ENCODE data around the gene BST1.

BST1 gene

DNA sequence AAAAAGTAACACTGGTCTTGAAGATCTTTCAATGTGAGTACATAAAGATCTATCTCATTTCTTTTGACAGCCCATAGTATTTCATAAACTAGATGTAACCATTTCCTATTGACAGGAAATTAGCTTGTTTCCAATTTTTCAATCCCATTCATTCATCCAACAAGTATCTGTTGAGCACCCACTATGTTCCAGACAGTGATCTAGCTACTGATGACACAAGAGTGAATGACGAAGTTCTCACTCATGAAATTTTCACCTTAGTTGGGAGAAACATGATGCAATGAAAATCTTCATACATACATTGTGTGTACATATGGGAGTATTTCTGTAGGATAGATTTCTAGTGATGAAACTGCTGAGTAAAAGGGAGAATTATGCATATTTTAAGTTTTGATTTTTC is 76.9 kb downstream of the BST1 start:
- DNase-seq (ENCODE audit: low read depth), result peak; percentile 18

DNA sequence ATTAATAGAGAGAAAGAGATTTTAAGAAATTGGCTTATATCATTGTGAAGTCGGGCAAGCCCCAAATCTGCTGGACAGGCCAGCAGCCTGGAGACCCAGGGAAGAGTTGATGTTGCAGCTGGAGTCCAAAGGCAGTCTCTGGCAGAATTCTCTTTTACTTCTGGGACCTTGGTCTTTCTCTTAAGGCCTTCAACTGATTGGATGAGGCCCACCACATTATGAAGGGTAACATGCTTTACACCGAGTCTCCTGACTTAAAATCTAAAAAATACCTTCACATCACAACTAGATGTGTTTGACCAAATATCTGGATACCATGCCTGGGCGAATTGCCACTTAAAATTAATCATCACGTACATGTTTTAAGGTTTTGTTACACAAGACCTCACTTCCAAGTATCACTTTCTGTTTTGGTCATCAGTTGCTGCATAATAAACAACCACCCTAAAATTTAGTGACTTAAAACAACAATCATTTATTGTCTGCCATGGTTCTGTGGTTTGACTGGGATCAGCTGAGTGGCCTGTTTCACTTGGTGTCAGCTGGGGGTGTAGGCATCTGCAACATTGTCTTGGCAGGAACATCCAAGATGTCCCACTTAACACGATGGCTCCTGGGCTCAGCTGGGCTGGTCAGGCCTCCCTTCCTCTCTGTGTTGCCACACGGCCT is 78.7 kb downstream of the BST1 start:
- DNase-seq (ENCODE audit: low read depth), result peak; percentile 64
